HepG2 (cell line): ENCODE data around the gene ST13. TPM values are rescaled to one million over a fixed set of nuclear protein-coding genes. Genes with fewer than 3 reads are reported as not detected.

ENCODE experiments used
- ATF1 ChIP-seq: IDR thresholded peaks from 2 replicates; pipeline ENCODE4 v1.6.1; 2016; ENCODE audit warnings: mild to moderate bottlenecking, control low read depth
- BHLHE40 ChIP-seq: IDR thresholded peaks from 2 replicates; pipeline ENCODE4 v1.6.1; 2011; ENCODE audit warnings: low read length, improper control_type of control experiment
- BORCS8-MEF2B ChIP-seq: sonication (generic); formaldehyde crosslinking; IDR thresholded peaks from 2 replicates; pipeline ENCODE4 v1.8.0; 2022; ENCODE audit warnings: mild to moderate bottlenecking, missing genetic modification reagents
- CEBPG ChIP-seq: IDR thresholded peaks from 2 replicates; pipeline ENCODE4 v1.6.1; 2016
- CHD4 ChIP-seq: fragments of 200-600 bp; sonication (generic); IDR thresholded peaks from 2 replicates; pipeline ENCODE4 v1.7.0; 2017; ENCODE audit warnings: mild to moderate bottlenecking, low read length, borderline replicate concordance
- EP300 ChIP-seq, 3 experiments: sonication (generic) in 1 of 3; formaldehyde crosslinking in 1 of 3; IDR thresholded peaks; 2 replicates each; pipeline versions ENCODE4 v1.5.1 to v1.6.1; 2011 to 2020; ENCODE audit warnings: low read depth in 2 of 3, low read length in 2 of 3, borderline replicate concordance in 1 of 3, improper control_type of control experiment in 1 of 3, mild to moderate bottlenecking in 1 of 3, missing genetic modification reagents in 1 of 3, moderate library complexity in 1 of 3
- FOXA1 ChIP-seq, 2 experiments: fragments of 450-650 bp in 1 of 2; sonication (generic) in 1 of 2; formaldehyde crosslinking in 1 of 2; IDR thresholded peaks; 2 replicates each; pipeline versions ENCODE4 v1.4.0 to v1.6.1; 2016 to 2020; ENCODE audit warnings: missing genetic modification reagents in 1 of 2
- HMG20A ChIP-seq: IDR thresholded peaks from 2 replicates; pipeline ENCODE4 v1.6.1; 2016; ENCODE audit warnings: borderline replicate concordance
- NCOA5 ChIP-seq: sonication (generic); formaldehyde crosslinking; IDR thresholded peaks from 2 replicates; pipeline ENCODE4 v1.4.0; 2020; ENCODE audit warnings: missing genetic modification reagents
- NR2F2 ChIP-seq: IDR thresholded peaks from 2 replicates; pipeline ENCODE4 v1.6.1; 2012; ENCODE audit warnings: low read depth, inconsistent platforms, borderline replicate concordance
- RFXANK ChIP-seq: IDR thresholded peaks from 2 replicates; pipeline ENCODE4 v1.6.1; 2016
- SOX13 ChIP-seq, 3 experiments: fragments of 450-650 bp in 1 of 3; sonication (generic) in 1 of 3; formaldehyde crosslinking in 1 of 3; IDR thresholded peaks in 2 of 3; conservative IDR thresholded peaks in 1 of 3; 2 replicates each; pipeline versions ENCODE4 v1.5.0 to v1.6.1; 2016 to 2020; ENCODE audit warnings: antibody characterized with exemption in 1 of 3, mild to moderate bottlenecking in 1 of 3, missing compliant biosample characterization in 1 of 3, missing genetic modification reagents in 1 of 3, moderate library complexity in 1 of 3
- SOX6 ChIP-seq, 2 experiments: fragments of 450-650 bp in 1 of 2; sonication (generic) in 1 of 2; formaldehyde crosslinking in 1 of 2; IDR thresholded peaks; 2 replicates each; pipeline versions ENCODE4 v1.4.0 to v1.6.1; 2017 to 2020; ENCODE audit warnings: antibody characterized with exemption in 1 of 2, mild to moderate bottlenecking in 1 of 2, missing genetic modification reagents in 1 of 2
- ZNF383 ChIP-seq: sonication (generic); formaldehyde crosslinking; IDR thresholded peaks from 2 replicates; pipeline ENCODE4 v1.4.0; 2020; ENCODE audit warnings: missing genetic modification reagents, mild to moderate bottlenecking, borderline replicate concordance
- polyA plus RNA-seq, 8 experiments: library from polyadenylated mRNA; depleted of rRNA in 3 of 8; stranded (reverse) in 7 of 8; unstranded in 1 of 8; fragments of >200 nt; fragmentation: Illumina TruSeq in 4 of 8; extraction: Trizol in 4 of 8; gene quantifications; 2 replicates each; pipeline versions ENCODE4 v1.2.1 to v1.2.3, GENCODE V29; 2011 to 2016; ENCODE audit warnings: low read depth in 4 of 8, missing spikeins in 1 of 8, mixed read lengths in 1 of 8; ENCODE audit not compliant: insufficient read depth in 1 of 8
- total RNA-seq, 5 experiments: library from RNA; depleted of rRNA; stranded (reverse); fragments of >200 nt; fragmentation: Illumina TruSeq; extraction: Trizol; gene quantifications; 2 replicates each; pipeline ENCODE4 v1.2.3, GENCODE V29; 2016; ENCODE audit warnings: low read depth in 1 of 5
- TF ChIP-seq, protein P1 (sequence below): sonication (generic); formaldehyde crosslinking; IDR thresholded peaks from 2 replicates; pipeline ENCODE4 v1.5.0; 2020; ENCODE audit warnings: mild to moderate bottlenecking, missing genetic modification reagents, moderate library complexity
- TF ChIP-seq, protein P2 (sequence below): sonication (generic); formaldehyde crosslinking; IDR thresholded peaks from 2 replicates; pipeline ENCODE4 v1.4.0; 2020; ENCODE audit warnings: missing genetic modification reagents
- TF ChIP-seq, protein P3 (sequence below): sonication (generic); formaldehyde crosslinking; IDR thresholded peaks from 2 replicates; pipeline ENCODE4 v1.4.0; 2020; ENCODE audit warnings: missing genetic modification reagents

The ST13 gene
- total and polyA plus RNA-seq, 2 of the 13 experiments (the other 11 are each of a cell fraction or from before 2014, with no cell fraction given) = 110 to 274 TPM

DNA sequence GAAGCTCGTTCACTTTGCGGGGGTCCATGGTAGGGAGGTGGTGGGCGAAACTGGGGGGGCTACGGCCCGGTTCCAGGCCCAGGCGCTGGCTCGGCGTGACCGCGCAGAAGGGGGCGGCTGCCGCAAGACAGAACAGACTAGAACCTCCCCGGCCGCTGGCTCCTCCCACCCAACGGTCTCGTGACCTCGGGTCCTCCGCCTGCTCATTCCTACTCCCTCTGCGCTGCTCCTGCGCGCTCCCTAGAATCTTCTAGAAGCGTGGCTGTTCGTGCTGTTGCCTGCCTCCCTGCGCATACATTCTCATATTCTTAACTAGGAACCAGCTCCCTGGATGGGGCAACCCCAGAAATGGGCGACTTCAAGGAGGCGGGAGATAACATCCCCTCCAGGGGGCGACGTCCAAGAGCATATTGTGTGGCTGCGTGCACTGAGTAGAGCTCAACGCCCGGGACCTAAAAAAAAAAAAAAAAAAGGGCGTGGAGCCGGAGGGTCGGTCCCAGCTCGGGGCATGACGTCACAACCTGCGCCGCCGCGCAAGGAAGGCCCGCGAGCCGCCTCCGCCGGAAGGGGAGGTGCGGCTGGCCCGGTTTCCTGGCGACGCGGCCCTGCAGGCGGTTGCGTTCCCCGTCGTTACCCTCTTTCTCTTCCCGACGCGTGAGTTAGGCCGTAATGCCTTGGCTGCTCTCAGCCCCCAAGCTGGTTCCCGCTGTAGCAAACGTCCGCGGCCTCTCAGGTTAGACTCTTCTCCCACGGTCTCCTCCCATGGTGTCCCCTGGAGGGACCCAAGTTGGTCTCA is at the start of gene ST13, which contains the start of gene XPNPEP3 (continued):
- TF ChIP-seq, protein P1, sequence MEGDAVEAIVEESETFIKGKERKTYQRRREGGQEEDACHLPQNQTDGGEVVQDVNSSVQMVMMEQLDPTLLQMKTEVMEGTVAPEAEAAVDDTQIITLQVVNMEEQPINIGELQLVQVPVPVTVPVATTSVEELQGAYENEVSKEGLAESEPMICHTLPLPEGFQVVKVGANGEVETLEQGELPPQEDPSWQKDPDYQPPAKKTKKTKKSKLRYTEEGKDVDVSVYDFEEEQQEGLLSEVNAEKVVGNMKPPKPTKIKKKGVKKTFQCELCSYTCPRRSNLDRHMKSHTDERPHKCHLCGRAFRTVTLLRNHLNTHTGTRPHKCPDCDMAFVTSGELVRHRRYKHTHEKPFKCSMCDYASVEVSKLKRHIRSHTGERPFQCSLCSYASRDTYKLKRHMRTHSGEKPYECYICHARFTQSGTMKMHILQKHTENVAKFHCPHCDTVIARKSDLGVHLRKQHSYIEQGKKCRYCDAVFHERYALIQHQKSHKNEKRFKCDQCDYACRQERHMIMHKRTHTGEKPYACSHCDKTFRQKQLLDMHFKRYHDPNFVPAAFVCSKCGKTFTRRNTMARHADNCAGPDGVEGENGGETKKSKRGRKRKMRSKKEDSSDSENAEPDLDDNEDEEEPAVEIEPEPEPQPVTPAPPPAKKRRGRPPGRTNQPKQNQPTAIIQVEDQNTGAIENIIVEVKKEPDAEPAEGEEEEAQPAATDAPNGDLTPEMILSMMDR = peak; percentile 50; the same call in 1 of the 2 replicates
- TF ChIP-seq, protein P2, sequence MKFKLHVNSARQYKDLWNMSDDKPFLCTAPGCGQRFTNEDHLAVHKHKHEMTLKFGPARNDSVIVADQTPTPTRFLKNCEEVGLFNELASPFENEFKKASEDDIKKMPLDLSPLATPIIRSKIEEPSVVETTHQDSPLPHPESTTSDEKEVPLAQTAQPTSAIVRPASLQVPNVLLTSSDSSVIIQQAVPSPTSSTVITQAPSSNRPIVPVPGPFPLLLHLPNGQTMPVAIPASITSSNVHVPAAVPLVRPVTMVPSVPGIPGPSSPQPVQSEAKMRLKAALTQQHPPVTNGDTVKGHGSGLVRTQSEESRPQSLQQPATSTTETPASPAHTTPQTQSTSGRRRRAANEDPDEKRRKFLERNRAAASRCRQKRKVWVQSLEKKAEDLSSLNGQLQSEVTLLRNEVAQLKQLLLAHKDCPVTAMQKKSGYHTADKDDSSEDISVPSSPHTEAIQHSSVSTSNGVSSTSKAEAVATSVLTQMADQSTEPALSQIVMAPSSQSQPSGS = no peak; the same call in none of the 2 replicates
- TF ChIP-seq BHLHE40 = peak; percentile 89
- no peak for TF ChIP-seq NCOA5 (CRISPR knock-in tag)
- TF ChIP-seq CEBPG (CRISPR knock-in tag) = peak; percentile 34; the same call in 1 of the 2 replicates
- no peak for TF ChIP-seq SOX6 (IDR thresholded peaks at IDR 0.05)
- TF ChIP-seq SOX6 (CRISPR knock-in tag; IDR thresholded peaks at IDR 0.05) = peak; percentile 37; the same call in 1 of the 2 replicates
- no peak; the same call in 1 of the 2 replicates for TF ChIP-seq NR2F2
- peak; percentile 87 for TF ChIP-seq BORCS8-MEF2B (CRISPR knock-in tag)
- TF ChIP-seq EP300 (IDR thresholded peaks at IDR 0.05; ENCODE audit: low read depth in 2 of 2, low read length in 2 of 2) = peak in 1 of 2 experiments; percentile 77; a peak in 3 of 4 replicates
- TF ChIP-seq EP300 (CRISPR knock-in tag; IDR thresholded peaks at IDR 0.05; ENCODE audit: borderline replicate concordance) = no peak
- TF ChIP-seq CHD4 = peak; percentile 37; the same call in 1 of the 2 replicates
- peak; percentile 9; the same call in 1 of the 2 replicates for TF ChIP-seq HMG20A
- peak; percentile 66; the same call in 1 of the 2 replicates for TF ChIP-seq RFXANK (CRISPR knock-in tag)
- no peak for TF ChIP-seq ZNF383 (CRISPR knock-in tag)
- TF ChIP-seq FOXA1 (IDR thresholded peaks at IDR 0.05) = no peak
- TF ChIP-seq FOXA1 (CRISPR knock-in tag; IDR thresholded peaks at IDR 0.05) = no peak
- TF ChIP-seq SOX13 (IDR thresholded peaks at IDR 0.05) = no peak
- peak in 1 of 2 experiments; percentile 15; a peak in 1 of 4 replicates for TF ChIP-seq SOX13 (CRISPR knock-in tag; conservative IDR thresholded peaks at IDR 0.05 in 1 of 2, IDR thresholded peaks at IDR 0.05 in 1 of 2)
- peak; percentile 97 for TF ChIP-seq ATF1 (CRISPR knock-in tag)
- TF ChIP-seq, protein P3, sequence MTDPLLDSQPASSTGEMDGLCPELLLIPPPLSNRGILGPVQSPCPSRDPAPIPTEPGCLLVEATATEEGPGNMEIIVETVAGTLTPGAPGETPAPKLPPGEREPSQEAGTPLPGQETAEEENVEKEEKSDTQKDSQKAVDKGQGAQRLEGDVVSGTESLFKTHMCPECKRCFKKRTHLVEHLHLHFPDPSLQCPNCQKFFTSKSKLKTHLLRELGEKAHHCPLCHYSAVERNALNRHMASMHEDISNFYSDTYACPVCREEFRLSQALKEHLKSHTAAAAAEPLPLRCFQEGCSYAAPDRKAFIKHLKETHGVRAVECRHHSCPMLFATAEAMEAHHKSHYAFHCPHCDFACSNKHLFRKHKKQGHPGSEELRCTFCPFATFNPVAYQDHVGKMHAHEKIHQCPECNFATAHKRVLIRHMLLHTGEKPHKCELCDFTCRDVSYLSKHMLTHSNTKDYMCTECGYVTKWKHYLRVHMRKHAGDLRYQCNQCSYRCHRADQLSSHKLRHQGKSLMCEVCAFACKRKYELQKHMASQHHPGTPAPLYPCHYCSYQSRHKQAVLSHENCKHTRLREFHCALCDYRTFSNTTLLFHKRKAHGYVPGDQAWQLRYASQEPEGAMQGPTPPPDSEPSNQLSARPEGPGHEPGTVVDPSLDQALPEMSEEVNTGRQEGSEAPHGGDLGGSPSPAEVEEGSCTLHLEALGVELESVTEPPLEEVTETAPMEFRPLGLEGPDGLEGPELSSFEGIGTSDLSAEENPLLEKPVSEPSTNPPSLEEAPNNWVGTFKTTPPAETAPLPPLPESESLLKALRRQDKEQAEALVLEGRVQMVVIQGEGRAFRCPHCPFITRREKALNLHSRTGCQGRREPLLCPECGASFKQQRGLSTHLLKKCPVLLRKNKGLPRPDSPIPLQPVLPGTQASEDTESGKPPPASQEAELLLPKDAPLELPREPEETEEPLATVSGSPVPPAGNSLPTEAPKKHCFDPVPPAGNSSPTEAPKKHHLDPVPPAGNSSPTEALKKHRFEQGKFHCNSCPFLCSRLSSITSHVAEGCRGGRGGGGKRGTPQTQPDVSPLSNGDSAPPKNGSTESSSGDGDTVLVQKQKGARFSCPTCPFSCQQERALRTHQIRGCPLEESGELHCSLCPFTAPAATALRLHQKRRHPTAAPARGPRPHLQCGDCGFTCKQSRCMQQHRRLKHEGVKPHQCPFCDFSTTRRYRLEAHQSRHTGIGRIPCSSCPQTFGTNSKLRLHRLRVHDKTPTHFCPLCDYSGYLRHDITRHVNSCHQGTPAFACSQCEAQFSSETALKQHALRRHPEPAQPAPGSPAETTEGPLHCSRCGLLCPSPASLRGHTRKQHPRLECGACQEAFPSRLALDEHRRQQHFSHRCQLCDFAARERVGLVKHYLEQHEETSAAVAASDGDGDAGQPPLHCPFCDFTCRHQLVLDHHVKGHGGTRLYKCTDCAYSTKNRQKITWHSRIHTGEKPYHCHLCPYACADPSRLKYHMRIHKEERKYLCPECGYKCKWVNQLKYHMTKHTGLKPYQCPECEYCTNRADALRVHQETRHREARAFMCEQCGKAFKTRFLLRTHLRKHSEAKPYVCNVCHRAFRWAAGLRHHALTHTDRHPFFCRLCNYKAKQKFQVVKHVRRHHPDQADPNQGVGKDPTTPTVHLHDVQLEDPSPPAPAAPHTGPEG (CRISPR knock-in tag) = no peak; the same call in 1 of the 2 replicates
